Astrocyte (in vitro differentiated cells and primary cell): ENCODE data around the gene SPEF1. TPM values are rescaled to one million over a fixed set of nuclear protein-coding genes. Genes with fewer than 3 reads are reported as not detected.
A peak's percentile ranks its signal among the peaks of the same experiment; 100 is the strongest.

ENCODE experiments used
- DNase-seq: peaks from one replicate; pipeline ENCODE4 v3.0.0-alpha.2; 2010; ENCODE audit warnings: low read depth
- FAIRE-seq: peaks from 2 replicates; lab custom pipeline; 2011; peaks lifted over from hg19 to GRCh38; lab: Jason Lieb, UNC
- H2AFZ ChIP-seq: 2 replicates; pipeline ENCODE4 v1.6.0; 2012; ENCODE audit warnings: low read depth, low read length, inconsistent platforms
- H3K27ac ChIP-seq: 2 replicates; pipeline ENCODE4 v1.5.1; 2011; ENCODE audit warnings: low read depth, low read length, inconsistent platforms
- H3K27me3 ChIP-seq: 2 replicates; pipeline ENCODE4 v1.6.0; 2011; ENCODE audit warnings: low read length, inconsistent platforms; ENCODE audit not compliant: insufficient read depth
- H3K36me3 ChIP-seq: 2 replicates; pipeline ENCODE4 v1.5.1; 2011; ENCODE audit warnings: low read length, inconsistent platforms; ENCODE audit not compliant: insufficient read depth
- H3K4me1 ChIP-seq: 2 replicates; pipeline ENCODE4 v1.5.1; 2011; ENCODE audit warnings: low read length, inconsistent platforms; ENCODE audit not compliant: insufficient read depth
- H3K4me2 ChIP-seq: 2 replicates; pipeline ENCODE4 v1.6.0; 2012; ENCODE audit warnings: low read length, inconsistent platforms
- H3K4me3 ChIP-seq: 2 replicates; pipeline ENCODE4 v1.5.1; 2011; ENCODE audit warnings: low read depth, mild to moderate bottlenecking, low read length, inconsistent platforms; ENCODE audit not compliant: insufficient read depth
- H3K79me2 ChIP-seq: 2 replicates; pipeline ENCODE4 v1.6.0; 2012; ENCODE audit warnings: mild to moderate bottlenecking, low read length, inconsistent platforms; ENCODE audit not compliant: insufficient read depth
- H3K9ac ChIP-seq: 2 replicates; pipeline ENCODE4 v1.6.0; 2012; ENCODE audit warnings: mild to moderate bottlenecking, low read length, inconsistent platforms
- H3K9me3 ChIP-seq: 2 replicates; pipeline ENCODE4 v1.5.1; 2012; ENCODE audit warnings: low read depth, mild to moderate bottlenecking, low read length, inconsistent platforms; ENCODE audit not compliant: insufficient read depth
- H4K20me1 ChIP-seq: 2 replicates; pipeline ENCODE4 v1.6.0; 2012; ENCODE audit warnings: low read length, inconsistent platforms; ENCODE audit not compliant: insufficient read depth
- H3K27ac Mint-ChIP-seq: one replicate; pipeline ENCODE4 v1.8.0; 2021; ENCODE audit warnings: mild to moderate bottlenecking, mixed read lengths; ENCODE audit not compliant: unreplicated experiment
- H3K27me3 Mint-ChIP-seq: one replicate; pipeline ENCODE4 v1.8.0; 2021; ENCODE audit warnings: low read depth, mixed read lengths; ENCODE audit not compliant: unreplicated experiment
- H3K36me3 Mint-ChIP-seq: one replicate; pipeline ENCODE4 v1.8.0; 2021; ENCODE audit warnings: low read depth, mixed read lengths; ENCODE audit not compliant: unreplicated experiment
- H3K4me1 Mint-ChIP-seq: one replicate; pipeline ENCODE4 v1.8.0; 2021; ENCODE audit warnings: low read depth, mixed read lengths; ENCODE audit not compliant: unreplicated experiment
- H3K4me3 Mint-ChIP-seq: one replicate; pipeline ENCODE4 v1.8.0; 2021; ENCODE audit warnings: mild to moderate bottlenecking, moderate library complexity, mixed read lengths; ENCODE audit not compliant: unreplicated experiment
- H3K9me3 Mint-ChIP-seq: one replicate; pipeline ENCODE4 v1.8.0; 2021; ENCODE audit warnings: mild to moderate bottlenecking, mixed read lengths; ENCODE audit not compliant: unreplicated experiment
- CTCF ChIP-seq: IDR thresholded peaks from 2 replicates; pipeline ENCODE4 v1.5.1; 2011; ENCODE audit warnings: low read depth, mild to moderate bottlenecking, inconsistent platforms, low read length, moderate library complexity; ENCODE audit not compliant: insufficient read depth
- EZH2 ChIP-seq: IDR thresholded peaks from 2 replicates; pipeline ENCODE4 v1.6.1; 2012; ENCODE audit warnings: mild to moderate bottlenecking, low read length, inconsistent platforms; ENCODE audit not compliant: insufficient read depth
- total RNA-seq: library from RNA; stranded (reverse); gene quantifications from 2 replicates; pipeline ENCODE4 v1.2.1, GENCODE V29; 2021

Gene SPEF1
- total RNA-seq, 1 donor from 2014 or later = 0.45 TPM

GRCh38 chr20:3744806-3745685, 36.2 kb downstream of the SPEF1 start:
- Mint-ChIP-seq H3K4me1 (no peaks in the 10 kb centered on the region), H3K4me3 (peak overlapping the region; percentile 74), H3K27ac (no peak overlapping the region), H3K27me3 (peaks cover 54% of the 10 kb centered on the region), H3K36me3 (no peaks in the 10 kb centered on the region), H3K9me3 (peaks cover 3% of the 10 kb centered on the region)
- FAIRE-seq (no peak), DNase-seq (peak; percentile 31)
- Histone ChIP-seq H3K4me1 (peaks cover 3% of the 10 kb centered on the region), H3K9me3 (no peaks in the 10 kb centered on the region), H2AFZ (peak overlapping the region; percentile 69), H3K4me3 (no peak overlapping the region), H3K79me2 (no peaks in the 10 kb centered on the region), H4K20me1 (no peaks in the 10 kb centered on the region), H3K36me3 (no peaks in the 10 kb centered on the region), H3K4me2 (peak overlapping the region; percentile 71), H3K27ac (no peak overlapping the region), H3K9ac (no peak overlapping the region), H3K27me3 (peaks cover 10% of the 10 kb centered on the region)
- no peak for TF ChIP-seq EZH2
- TF ChIP-seq CTCF = no peak

GRCh38 chr20:3744037-3744436, 37.2 kb downstream of the SPEF1 start:
- Histone ChIP-seq H3K36me3 (no peaks in the 10 kb centered on the region), H3K9me3 (no peaks in the 10 kb centered on the region), H3K4me3 (no peak overlapping the region), H2AFZ (no peak overlapping the region), H3K27ac (no peak overlapping the region), H3K4me2 (no peak overlapping the region), H4K20me1 (no peaks in the 10 kb centered on the region), H3K4me1 (no peaks in the 10 kb centered on the region), H3K27me3 (peaks cover 10% of the 10 kb centered on the region), H3K9ac (no peak overlapping the region), H3K79me2 (no peaks in the 10 kb centered on the region)
- no peaks in the 10 kb centered on the region for H3K36me3 Mint-ChIP-seq
- peaks cover 50% of the 10 kb centered on the region for H3K27me3 Mint-ChIP-seq
- no peak overlapping the region for H3K4me3 Mint-ChIP-seq
- no peaks in the 10 kb centered on the region for H3K4me1 Mint-ChIP-seq
- TF ChIP-seq CTCF (no peak), EZH2 (no peak)
- peaks cover 3% of the 10 kb centered on the region for H3K9me3 Mint-ChIP-seq
- DNase-seq (no peak), FAIRE-seq (no peak)
- H3K27ac Mint-ChIP-seq = no peak overlapping the region

- Histone ChIP-seq H3K27me3 (peaks cover 10% of the 10 kb centered on the region), H3K36me3 (no peaks in the 10 kb centered on the region), H3K4me2 (no peak overlapping the region), H2AFZ (no peak overlapping the region), H3K9ac (no peak overlapping the region), H3K4me1 (no peaks in the 10 kb centered on the region), H3K79me2 (no peaks in the 10 kb centered on the region), H3K4me3 (no peak overlapping the region), H4K20me1 (no peaks in the 10 kb centered on the region), H3K27ac (no peak overlapping the region), H3K9me3 (no peaks in the 10 kb centered on the region)
- no peak for FAIRE-seq
- TF ChIP-seq CTCF (no peak), EZH2 (no peak)
- Mint-ChIP-seq H3K36me3 (no peaks in the 10 kb centered on the region), H3K4me3 (no peak overlapping the region), H3K27ac (no peak overlapping the region), H3K4me1 (no peaks in the 10 kb centered on the region), H3K27me3 (peaks cover 48% of the 10 kb centered on the region), H3K9me3 (peaks cover 3% of the 10 kb centered on the region)
- no peak for DNase-seq
These were observed 38.0 kb downstream of the SPEF1 start for GRCh38 chr20:3743251-3743650.
